H9 (cell line): ENCODE data around the gene SPATA3. TPM values are rescaled to one million over a fixed set of nuclear protein-coding genes. Genes with fewer than 3 reads are reported as not detected.

Source experiments
- DNase-seq: peaks from one replicate; pipeline ENCODE4 v3.0.0-alpha.2; 2017
- H2AFZ ChIP-seq: one replicate; pipeline ENCODE4 v1.6.1; 2013; ENCODE audit warnings: mild to moderate bottlenecking, low read length, control low read depth, moderate library complexity
- H2AK5ac ChIP-seq: 2 replicates; pipeline ENCODE4 v1.6.1; 2013; ENCODE audit warnings: low read length, control low read depth, mixed read lengths; ENCODE audit not compliant: insufficient read length
- H2BK120ac ChIP-seq: one replicate; pipeline ENCODE4 v1.6.1; 2013; ENCODE audit warnings: low read depth, mild to moderate bottlenecking, low read length, control low read depth, inconsistent platforms; ENCODE audit not compliant: poor library complexity, severe bottlenecking
- H2BK12ac ChIP-seq: 2 replicates; pipeline ENCODE4 v1.6.1; 2013; ENCODE audit warnings: low read length, control low read depth, mixed read lengths, low read depth; ENCODE audit not compliant: insufficient read length
- H2BK15ac ChIP-seq: 2 replicates; pipeline ENCODE4 v1.6.1; 2013; ENCODE audit warnings: low read depth, low read length, control low read depth
- H2BK20ac ChIP-seq: one replicate; pipeline ENCODE4 v1.6.1; 2013; ENCODE audit warnings: low read depth, mild to moderate bottlenecking, low read length, control low read depth, inconsistent platforms; ENCODE audit not compliant: poor library complexity, severe bottlenecking
- H2BK5ac ChIP-seq: 2 replicates; pipeline ENCODE4 v1.6.1; 2013; ENCODE audit warnings: low read length, control low read depth, mixed read lengths; ENCODE audit not compliant: insufficient read length
- H3K14ac ChIP-seq: 2 replicates; pipeline ENCODE4 v1.6.1; 2013; ENCODE audit warnings: low read length, control low read depth; ENCODE audit not compliant: insufficient read depth
- H3K18ac ChIP-seq: 2 replicates; pipeline ENCODE4 v1.6.1; 2013; ENCODE audit warnings: low read depth, mild to moderate bottlenecking, mixed read lengths, low read length, control low read depth; ENCODE audit not compliant: insufficient read length
- H3K23ac ChIP-seq: 2 replicates; pipeline ENCODE4 v1.6.1; 2013; ENCODE audit warnings: low read length, control low read depth, mixed read lengths, low read depth; ENCODE audit not compliant: insufficient read length
- H3K23me2 ChIP-seq: 2 replicates; pipeline ENCODE4 v1.6.1; 2013; ENCODE audit warnings: low read depth, mild to moderate bottlenecking, mixed read lengths, low read length, control low read depth; ENCODE audit not compliant: insufficient read length, poor library complexity, severe bottlenecking
- H3K27ac ChIP-seq: 2 replicates; pipeline ENCODE4 v1.5.1; 2013; ENCODE audit warnings: low read length, control low read depth, mixed read lengths, low read depth; ENCODE audit not compliant: insufficient read length
- H3K27me3 ChIP-seq: 2 replicates; pipeline ENCODE4 v1.6.1; 2013; ENCODE audit warnings: low read length, control low read depth, inconsistent platforms; ENCODE audit not compliant: insufficient read depth
- H3K4ac ChIP-seq: 2 replicates; pipeline ENCODE4 v1.6.1; 2013; ENCODE audit warnings: low read depth, mild to moderate bottlenecking, control low read depth, inconsistent platforms, low read length, moderate library complexity
- H3K4me1 ChIP-seq: 2 replicates; pipeline ENCODE4 v1.6.1; 2013; ENCODE audit warnings: low read length, control low read depth, inconsistent platforms; ENCODE audit not compliant: insufficient read depth
- H3K4me2 ChIP-seq: 2 replicates; pipeline ENCODE4 v1.6.1; 2013; ENCODE audit warnings: low read length, control low read depth, mixed read lengths; ENCODE audit not compliant: insufficient read length, insufficient read depth
- H3K56ac ChIP-seq: 2 replicates; pipeline ENCODE4 v1.6.1; 2013; ENCODE audit warnings: low read depth, mild to moderate bottlenecking, mixed read lengths, low read length, control low read depth; ENCODE audit not compliant: insufficient read length
- H3K79me1 ChIP-seq: 2 replicates; pipeline ENCODE4 v1.6.1; 2013; ENCODE audit warnings: low read depth, mild to moderate bottlenecking, moderate library complexity, low read length, control low read depth, inconsistent platforms; ENCODE audit not compliant: insufficient read depth, poor library complexity, severe bottlenecking
- H3K79me2 ChIP-seq: 2 replicates; pipeline ENCODE4 v1.6.1; 2013; ENCODE audit warnings: low read length, control low read depth, inconsistent platforms; ENCODE audit not compliant: insufficient read depth
- H3K9ac ChIP-seq: 2 replicates; pipeline ENCODE4 v1.6.1; 2013; ENCODE audit warnings: low read length, control low read depth, mixed read lengths; ENCODE audit not compliant: insufficient read length; ENCODE audit errors: extremely low read depth
- H3K9me3 ChIP-seq: one replicate; pipeline ENCODE4 v1.6.1; 2013; ENCODE audit warnings: low read depth, low read length, inconsistent platforms; ENCODE audit not compliant: control insufficient read depth
- H3T11ph ChIP-seq: one replicate; pipeline ENCODE4 v1.6.1; 2013; ENCODE audit warnings: mild to moderate bottlenecking, low read length, control low read depth, inconsistent platforms
- H4K20me1 ChIP-seq: one replicate; pipeline ENCODE4 v1.6.1; 2013; ENCODE audit not compliant: control insufficient read depth, insufficient read length, insufficient read depth
- H4K5ac ChIP-seq: 2 replicates; pipeline ENCODE4 v1.6.1; 2013; ENCODE audit warnings: low read depth, mild to moderate bottlenecking, mixed read lengths, low read length, control low read depth; ENCODE audit not compliant: insufficient read length
- H4K8ac ChIP-seq: replicated peaks from 2 replicates; pipeline ENCODE4 v1.6.1; 2013; ENCODE audit warnings: low read length, control low read depth, mixed read lengths, low read depth; ENCODE audit not compliant: insufficient read length
- H4K91ac ChIP-seq: 2 replicates; pipeline ENCODE4 v1.6.1; 2013; ENCODE audit warnings: low read depth, mild to moderate bottlenecking, moderate library complexity, mixed read lengths, low read length, control low read depth; ENCODE audit not compliant: insufficient read length
- H3K27ac Mint-ChIP-seq, 3 experiments: 2 replicates in 2 of 3; 3 replicates in 1 of 3; pipeline ENCODE4 v1.8.0; 2020 to 2021; ENCODE audit warnings: mixed read lengths in 3 of 3, mild to moderate bottlenecking in 1 of 3, moderate library complexity in 1 of 3
- H3K27me3 Mint-ChIP-seq: 2 replicates; pipeline ENCODE4 v1.8.0; 2021; ENCODE audit warnings: low read depth, mild to moderate bottlenecking, moderate library complexity, mixed read lengths
- H3K36me3 Mint-ChIP-seq, 3 experiments: 2 replicates in 2 of 3; 3 replicates in 1 of 3; pipeline ENCODE4 v1.8.0; 2020 to 2021; ENCODE audit warnings: low read depth in 3 of 3, mixed read lengths in 3 of 3; ENCODE audit not compliant: insufficient read depth in 1 of 3
- H3K4me1 Mint-ChIP-seq, 2 experiments: 2 replicates each; pipeline ENCODE4 v1.8.0; 2020; ENCODE audit warnings: mixed read lengths in 2 of 2
- H3K4me3 Mint-ChIP-seq, 2 experiments: 2 replicates in 1 of 2; 3 replicates in 1 of 2; pipeline ENCODE4 v1.8.0; 2020 to 2021; ENCODE audit warnings: mild to moderate bottlenecking in 2 of 2, mixed read lengths in 2 of 2, moderate library complexity in 1 of 2
- H3K9me3 Mint-ChIP-seq, 2 experiments: 2 replicates in 1 of 2; 3 replicates in 1 of 2; pipeline ENCODE4 v1.8.0; 2020; ENCODE audit warnings: mild to moderate bottlenecking in 2 of 2, mixed read lengths in 2 of 2, moderate library complexity in 1 of 2
- CTCF ChIP-seq: fragments of 200-600 bp; sonication (generic); conservative IDR thresholded peaks from 3 replicates; pipeline ENCODE4 v1.8.0; 2021; ENCODE audit warnings: antibody characterized with exemption, mild to moderate bottlenecking
- WGBS: extraction: QIAGEN DNeasy Blood & Tissue Kit; methylation state at CpG from one replicate; pipeline ENCODE4 v1.1.7; 2013; ENCODE audit warnings: missing lambda C conversion rate, low lambda C conversion rate, mixed read lengths; ENCODE audit not compliant: insufficient read length; ENCODE audit errors: extremely low coverage; 5-methylcytosine and 5-hydroxymethylcytosine counted together
- total RNA-seq: library from RNA; stranded (reverse); gene quantifications from 2 replicates; pipeline ENCODE4 v1.2.1, GENCODE V29; 2021

Gene SPATA3
- total RNA-seq, 1 experiment from 2014 or later = not detected

GRCh38 chr2:231007286-231008098 is 11.6 kb downstream of the SPATA3 start:
- Histone ChIP-seq H3K23ac (no peak overlapping the region), H3K4me2 (no peak overlapping the region), H3K79me1 (no peaks in the 10 kb centered on the region), H2BK12ac (no peak overlapping the region), H3T11ph (no peak overlapping the region), H3K27ac (no peak overlapping the region), H3K4me1 (no peaks in the 10 kb centered on the region), H3K27me3 (no peaks in the 10 kb centered on the region; the same call in 1 of the 2 replicates), H2AK5ac (no peak overlapping the region), H4K91ac (no peak overlapping the region), H3K9me3 (no peaks in the 10 kb centered on the region), H2BK120ac (no peak overlapping the region), H3K9ac (no peak overlapping the region), H2AFZ (no peak overlapping the region), H2BK15ac (no peak overlapping the region), H2BK20ac (no peak overlapping the region), H2BK5ac (no peak overlapping the region), H3K4ac (no peak overlapping the region), H3K23me2 (no peaks in the 10 kb centered on the region), H3K14ac (no peak overlapping the region), H3K79me2 (no peaks in the 10 kb centered on the region), H4K20me1 (no peaks in the 10 kb centered on the region), H4K5ac (no peak overlapping the region), H3K18ac (no peak overlapping the region), H4K8ac (no peak overlapping the region), H3K56ac (no peak overlapping the region)
- Mint-ChIP-seq H3K27ac (no peak overlapping the region), H3K4me3 (no peak overlapping the region), H3K9me3 (peaks cover 11 to 18% of the 10 kb centered on the region in 2 experiments), H3K4me1 (no peaks in the 10 kb centered on the region), H3K36me3 (peaks cover 9 to 10% (median 9%) of the 10 kb centered on the region in 3 experiments), H3K27me3 (peaks cover 45% of the 10 kb centered on the region)
- no peak for DNase-seq
- TF ChIP-seq CTCF = no peak
- no CpG with 5 or more reads among the region's 10 CpGs for WGBS
